ENCODE measurements around the gene PDE2A.

Gene PDE2A

DNA sequence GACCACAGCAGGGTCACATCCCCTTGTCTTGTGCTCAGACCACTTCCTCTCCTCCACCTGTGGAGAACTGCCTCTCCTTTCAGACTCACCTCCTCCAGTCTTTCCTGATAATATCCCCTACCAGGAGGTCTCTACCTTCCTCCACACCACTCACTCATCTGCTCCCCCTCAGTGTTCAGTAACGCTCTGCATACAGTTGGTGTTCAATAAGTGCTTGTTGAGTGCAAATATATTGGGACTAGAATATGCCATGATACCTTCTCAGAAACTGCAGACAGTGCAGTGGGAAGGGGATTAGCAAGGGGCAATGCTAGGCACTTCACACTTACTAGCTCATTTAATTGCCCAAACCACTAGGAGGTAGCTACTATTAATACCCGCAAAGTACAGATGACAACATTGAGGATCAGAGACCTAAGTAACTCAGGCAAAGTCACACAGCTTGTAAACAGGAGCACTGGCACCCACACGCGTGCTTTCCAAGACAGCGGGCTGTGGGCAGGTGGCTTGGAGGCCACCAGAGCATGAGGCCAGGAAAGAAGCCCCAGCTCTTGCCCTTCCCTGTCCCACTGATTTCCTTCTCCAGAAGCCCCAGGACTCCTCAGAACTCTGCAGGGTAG lies 8.1 kb upstream of the PDE2A start:
- no peak for DNase-seq

- no peak for DNase-seq
Measured at GRCh38 chr11:72681226-72682153, 7.3 kb upstream of the PDE2A start.

- DNase-seq = no peak
Measured at GRCh38 chr11:72680624-72681158, 6.5 kb upstream of the PDE2A start.

DNA sequence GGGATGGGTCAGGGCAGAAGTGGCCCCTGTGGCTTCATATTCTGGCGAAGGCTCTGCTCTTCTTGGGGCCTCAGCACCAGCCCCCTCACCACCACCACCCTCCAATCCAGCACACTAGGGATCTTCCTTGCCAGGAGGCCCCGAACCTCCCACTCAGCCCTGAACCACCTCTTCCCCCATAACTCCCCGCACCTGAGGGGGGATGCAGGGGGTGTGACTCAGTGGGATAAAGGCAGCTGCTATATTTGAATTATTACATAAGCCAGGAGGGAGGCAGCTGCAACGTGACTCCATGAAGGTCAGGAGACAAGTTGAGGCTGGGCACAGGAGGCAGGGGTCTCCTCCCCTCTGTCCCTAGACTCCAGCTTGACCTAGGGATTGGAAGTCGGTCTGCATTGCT lies 5.6 kb upstream of the PDE2A start:
- DNase-seq = no peak

DNA sequence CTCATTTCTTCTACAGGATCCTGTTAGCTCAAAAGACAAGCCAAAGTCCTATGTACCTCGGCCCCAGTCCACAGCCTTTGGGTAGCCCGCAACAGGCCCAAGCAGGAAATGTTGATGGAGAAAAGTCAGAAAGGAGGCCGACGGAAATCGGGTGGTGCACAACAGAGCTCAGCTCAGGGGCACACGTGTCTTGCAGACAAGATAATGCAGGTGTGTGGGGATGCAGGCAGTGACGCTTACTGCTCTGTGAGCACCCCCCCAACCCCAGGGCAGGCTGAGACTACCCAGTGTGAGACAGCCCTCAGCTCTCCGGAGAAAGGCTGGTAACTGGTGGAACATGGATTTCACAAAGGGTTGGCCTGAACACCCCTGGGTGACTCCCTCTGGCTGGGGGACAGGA lies 4.3 kb upstream of the PDE2A start:
- DNase-seq = no peak

DNA sequence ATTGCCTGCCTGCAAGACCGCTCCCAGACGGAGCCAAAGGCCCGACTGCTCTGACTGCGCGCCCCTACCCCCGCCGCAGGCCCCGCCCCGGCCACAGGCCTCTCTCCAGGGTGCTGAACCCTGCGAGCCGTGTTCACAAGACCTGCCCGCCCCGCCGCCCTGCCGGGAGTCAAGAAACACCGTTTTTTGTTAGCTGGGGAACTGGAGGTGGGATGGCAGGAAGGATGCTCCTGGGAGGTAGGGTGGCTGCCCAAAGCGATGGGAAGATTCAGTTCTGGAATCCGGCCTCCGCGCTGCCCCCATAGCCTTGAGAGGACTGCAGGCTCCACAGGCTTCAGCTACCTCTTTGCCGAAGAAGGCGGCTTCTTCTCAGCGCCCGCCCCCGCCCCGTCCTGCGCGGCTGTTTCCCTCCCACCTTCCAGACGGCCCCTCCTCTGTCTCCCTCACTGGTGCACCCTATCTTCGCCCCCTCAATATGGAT lies 2.7 kb upstream of the PDE2A start:
- DNase-seq = peak; percentile 32 to 49 (median 38)

GRCh38 chr11:72675221-72675620 lies 999 bp upstream of the PDE2A start:
- DNase-seq = no peak

DNA sequence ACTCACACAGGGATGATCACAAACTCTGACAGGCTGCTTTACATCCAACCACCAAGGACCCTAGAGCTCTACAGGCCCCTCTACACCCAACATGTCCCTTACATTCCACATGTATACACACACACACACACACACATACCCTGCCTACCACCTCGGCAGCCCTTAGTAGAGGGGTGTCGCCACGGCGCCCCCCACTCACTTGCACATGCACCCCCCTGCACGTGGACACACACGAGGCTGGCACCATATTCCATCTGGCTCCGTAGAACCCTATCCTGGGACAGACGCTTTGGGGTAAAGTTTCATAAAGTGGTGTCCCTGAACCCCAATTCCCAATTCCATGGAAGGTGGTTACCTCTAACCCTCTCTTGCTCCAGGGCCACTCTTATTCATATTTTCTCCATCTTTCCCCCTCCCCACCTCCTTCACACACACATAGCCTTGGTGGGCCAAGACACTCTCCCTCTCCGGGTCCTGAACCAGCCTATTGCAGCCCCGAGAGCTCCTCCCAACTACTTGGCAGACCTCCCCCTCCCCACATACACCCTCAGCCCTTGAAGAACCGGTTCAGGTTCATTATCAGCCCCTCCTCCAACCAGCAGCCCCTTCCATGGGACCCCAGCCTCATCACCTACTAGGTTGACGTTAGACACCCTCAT lies 809 bp downstream of the PDE2A start:
- DNase-seq = no peak

- DNase-seq = no peak
Measured at GRCh38 chr11:72672597-72673238, 1.5 kb downstream of the PDE2A start.

DNA sequence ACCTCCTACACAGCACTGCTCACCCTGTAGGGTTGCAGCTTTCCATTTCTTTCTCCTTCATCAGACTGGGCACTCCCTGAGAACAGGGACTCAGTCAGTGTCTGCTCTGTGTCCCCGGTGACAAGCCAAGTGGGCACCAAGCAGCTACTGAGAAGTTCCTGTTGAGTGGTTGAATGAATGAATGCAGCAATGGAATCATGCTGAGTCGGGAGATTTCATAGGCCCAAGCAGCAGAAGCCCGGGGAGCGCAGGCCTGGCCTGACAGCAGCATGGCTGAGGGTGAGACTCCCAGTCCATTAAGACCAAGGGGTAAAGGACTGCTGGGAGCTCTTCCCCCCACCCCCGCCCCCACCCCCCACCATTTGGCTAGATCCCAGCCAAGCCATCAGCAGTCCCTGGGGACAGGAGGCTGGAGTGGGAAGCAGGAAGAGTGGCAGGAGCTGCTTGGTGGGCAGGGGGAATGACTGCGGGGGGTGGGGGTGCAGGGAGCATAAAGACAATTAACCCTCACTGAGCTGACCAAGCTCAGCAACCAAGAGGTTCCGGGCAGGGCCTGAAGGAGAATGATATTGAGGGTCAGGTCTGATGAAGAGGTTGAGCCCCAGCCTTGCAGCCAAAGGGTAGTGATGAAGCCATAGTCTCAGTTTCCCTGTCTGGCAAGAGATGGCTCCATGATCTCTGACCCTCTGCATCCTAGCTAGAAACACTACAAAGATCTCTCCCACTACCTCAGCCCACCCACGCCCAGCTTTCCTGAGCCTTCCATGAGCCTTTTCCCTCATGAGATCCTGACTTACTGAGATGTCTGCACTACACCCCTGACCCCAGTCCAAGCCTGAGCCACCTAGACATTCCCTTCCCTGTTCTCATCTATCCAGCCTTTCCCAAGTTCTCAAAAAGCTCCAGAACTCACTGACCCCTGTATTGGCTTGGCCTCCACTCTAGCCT lies 2.8 kb downstream of the PDE2A start:
- no peak for DNase-seq

GRCh38 chr11:72670041-72670440 lies 4.2 kb downstream of the PDE2A start:
- DNase-seq = no peak

DNA sequence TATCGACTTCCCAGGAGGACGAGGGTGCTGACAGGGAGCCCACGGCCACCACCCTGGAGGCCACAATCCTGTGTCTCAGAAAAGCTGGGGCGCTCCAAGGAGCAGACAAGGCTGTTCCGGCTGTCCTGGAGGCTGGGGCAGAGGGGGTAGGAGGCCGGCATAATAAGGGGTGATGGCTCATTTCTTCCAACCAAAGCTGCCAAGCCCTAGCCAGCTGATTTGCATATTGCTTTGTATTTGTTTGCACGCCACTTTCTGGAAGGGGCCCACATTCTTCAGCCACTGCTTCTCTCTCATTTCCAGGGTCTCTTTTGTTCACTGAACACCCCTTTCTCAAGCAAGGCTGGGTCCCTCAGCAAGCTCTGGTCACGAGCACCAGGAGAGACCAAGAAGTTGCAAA lies 4.7 kb downstream of the PDE2A start:
- DNase-seq = no peak

GRCh38 chr11:72668629-72669347 lies 5.4 kb downstream of the PDE2A start:
- no peak for DNase-seq

DNA sequence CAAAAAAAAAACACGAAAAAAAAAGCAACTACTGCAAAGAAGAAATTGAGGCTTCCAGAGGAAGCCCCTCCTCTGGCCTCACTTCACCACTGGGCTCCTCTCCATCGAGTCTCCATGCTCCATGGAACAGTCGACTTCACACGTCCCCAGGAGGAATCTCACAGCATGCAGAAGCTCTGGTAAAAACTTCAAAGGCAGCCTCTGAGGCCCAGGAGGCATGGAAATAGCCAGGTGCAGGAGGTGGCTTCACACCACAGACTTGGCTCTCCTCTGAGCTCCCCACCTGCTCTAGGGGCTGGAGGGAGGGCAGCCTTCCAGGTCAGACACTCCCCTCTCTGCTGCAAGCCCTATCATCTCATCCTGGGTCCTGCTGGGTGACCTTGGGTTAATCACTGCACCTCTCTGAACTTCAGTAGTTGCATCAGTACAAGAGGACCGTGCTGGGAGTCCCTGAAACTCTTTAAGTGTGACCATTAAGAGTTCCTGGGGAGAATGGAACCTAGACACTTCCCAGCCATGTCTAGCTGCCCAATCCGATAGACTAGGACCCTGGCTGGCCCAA lies 8.2 kb downstream of the PDE2A start:
- DNase-seq = no peak

- DNase-seq = no peak
Measured at GRCh38 chr11:72662036-72662435, 12.2 kb downstream of the PDE2A start.

GRCh38 chr11:72661486-72661885 lies 12.7 kb downstream of the PDE2A start:
- no peak for DNase-seq

DNA sequence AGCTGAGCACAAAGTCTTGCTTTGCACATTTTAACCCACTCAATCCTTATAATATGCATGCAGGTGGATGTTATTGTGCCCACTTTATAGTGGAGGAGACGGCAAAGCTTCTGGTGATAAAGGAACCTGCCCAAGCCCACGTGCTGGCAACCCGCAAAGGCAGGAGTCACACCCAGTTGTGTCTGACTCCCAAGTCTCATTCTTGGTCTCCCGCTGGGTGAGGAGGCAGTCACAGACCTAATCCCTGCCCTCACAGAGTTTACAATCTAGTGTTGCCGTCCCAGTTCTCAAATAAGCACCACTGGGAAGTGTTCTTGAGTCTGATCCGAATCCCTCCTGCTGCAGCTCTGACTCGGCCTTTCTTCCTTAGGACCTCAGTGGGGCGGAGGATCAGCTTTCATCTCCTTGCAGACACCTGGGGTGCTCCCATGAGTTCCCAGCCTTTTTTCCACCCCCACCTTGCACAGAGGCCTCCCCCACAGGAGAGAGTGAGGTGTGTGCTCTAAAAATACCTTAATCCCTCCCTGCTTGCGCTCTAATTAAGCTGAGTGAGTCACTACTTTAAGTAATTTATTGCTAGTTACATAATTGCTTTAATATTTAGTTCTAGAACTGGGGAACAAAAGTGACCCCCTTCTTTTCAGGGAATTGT lies 15.1 kb downstream of the PDE2A start:
- DNase-seq = no peak

GRCh38 chr11:72657411-72658100 lies 16.7 kb downstream of the PDE2A start:
- no peak for DNase-seq

GRCh38 chr11:72655896-72656464 lies 18.2 kb downstream of the PDE2A start:
- DNase-seq = no peak

All from activated CD4-positive, CD25-positive, alpha-beta regulatory T cell (primary cell).